Amniotic epithelial cell (primary cell): ENCODE results near the gene C10orf67.
"Not testable (repeated sequence)": the region's sequence is repeated elsewhere in the genome, so short reads cannot be mapped to it uniquely, and the experiment has no call there.

Experiments
- DNase-seq: peaks from one replicate; pipeline ENCODE4 v3.0.0-alpha.2; 2010; ENCODE audit warnings: low read depth

Gene C10orf67

GRCh38 chr10:23362069-23362830 lies 17.7 kb upstream of the C10orf67 start:
- DNase-seq: no peak

- DNase-seq: no peak
Observed at GRCh38 chr10:23361665-23362064, 17.1 kb upstream of the C10orf67 start.

- DNase-seq: no peak
Observed at GRCh38 chr10:23359692-23360380, 15.2 kb upstream of the C10orf67 start.

GRCh38 chr10:23358357-23358756 lies 13.8 kb upstream of the C10orf67 start:
- DNase-seq: no peak

- DNase-seq: no peak
Observed at GRCh38 chr10:23354630-23355279, 10.2 kb upstream of the C10orf67 start.

GRCh38 chr10:23351926-23352519 lies 7.4 kb upstream of the C10orf67 start:
- peak; percentile 83 for DNase-seq

GRCh38 chr10:23350706-23351105 lies 6.1 kb upstream of the C10orf67 start:
- not testable (repeated sequence) for DNase-seq

GRCh38 chr10:23345861-23346260 lies 1.3 kb upstream of the C10orf67 start:
- peak; percentile 97 for DNase-seq

- DNase-seq: no peak
Observed at GRCh38 chr10:23343591-23344240, 881 bp downstream of the C10orf67 start.

- DNase-seq: no peak
Observed at GRCh38 chr10:23342213-23342884, 2.2 kb downstream of the C10orf67 start.

- DNase-seq: no peak
Observed at GRCh38 chr10:23341004-23341403, 3.6 kb downstream of the C10orf67 start.

- no peak for DNase-seq
Observed at GRCh38 chr10:23340354-23340753, 4.2 kb downstream of the C10orf67 start.

- no peak for DNase-seq
Observed at GRCh38 chr10:23338886-23339285, 5.7 kb downstream of the C10orf67 start.

- DNase-seq: peak; percentile 91
Observed at GRCh38 chr10:23338155-23338828, 6.3 kb downstream of the C10orf67 start.

- no peak for DNase-seq
Observed at GRCh38 chr10:23337616-23338015, 7.0 kb downstream of the C10orf67 start.

GRCh38 chr10:23331567-23332301 lies 12.9 kb downstream of the C10orf67 start:
- DNase-seq: peak; percentile 82

- no peak for DNase-seq
Observed at GRCh38 chr10:23330948-23331347, 13.6 kb downstream of the C10orf67 start.

GRCh38 chr10:23326544-23327307 lies 17.9 kb downstream of the C10orf67 start:
- DNase-seq: peak; percentile 70

- DNase-seq: no peak
Observed at GRCh38 chr10:23325132-23325531, 19.5 kb downstream of the C10orf67 start.
